ENCODE data around the gene PEF1.

PEF1 gene

DNA sequence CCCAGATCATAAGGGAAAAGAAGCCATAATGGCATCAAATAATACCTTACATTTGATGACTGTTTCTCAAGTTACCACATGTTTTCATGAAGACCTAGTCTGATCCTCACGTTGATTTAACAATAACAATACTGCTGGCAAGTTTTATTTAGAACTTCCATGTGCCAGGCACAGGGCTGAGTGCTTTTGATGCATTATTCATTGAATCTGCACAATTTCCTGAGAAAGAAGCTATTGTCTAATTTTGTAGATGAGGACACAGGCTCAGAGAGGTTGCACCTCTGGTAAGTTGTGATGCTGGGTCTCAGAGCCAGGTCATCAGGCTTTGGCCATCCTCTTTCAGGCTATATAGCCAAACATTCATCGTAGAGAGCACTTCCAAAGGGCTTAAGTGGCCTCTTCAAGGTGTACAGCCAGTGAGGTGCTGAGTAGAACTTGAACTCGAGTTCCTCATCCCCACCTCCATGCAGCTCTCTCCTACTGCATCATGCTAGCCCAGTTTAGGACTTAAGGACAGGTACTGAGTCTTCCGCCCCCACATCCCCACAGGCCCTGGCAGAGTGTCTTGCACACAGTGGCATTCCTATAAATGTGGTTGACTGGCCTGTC lies 8.3 kb upstream of the PEF1 start:
- no peak for TF ChIP-seq CTCF (conservative IDR thresholded peaks at IDR 0.05; ENCODE audit: low read depth, low read length)
- H3K4me3 ChIP-seq (ENCODE audit: low read depth, low read length), result no peak overlapping the region
- no peak for DNase-seq (ENCODE audit: low read depth)

GRCh38 chr1:31651766-31652165 lies 7.1 kb upstream of the PEF1 start:
- no peak for TF ChIP-seq CTCF (conservative IDR thresholded peaks at IDR 0.05; ENCODE audit: low read depth, low read length)
- no peak for DNase-seq (ENCODE audit: low read depth)
- H3K4me3 ChIP-seq (ENCODE audit: low read depth, low read length), result no peak overlapping the region

- no peak overlapping the region for H3K4me3 ChIP-seq (ENCODE audit: low read depth, low read length)
- no peak for TF ChIP-seq CTCF (conservative IDR thresholded peaks at IDR 0.05; ENCODE audit: low read depth, low read length)
- DNase-seq (ENCODE audit: low read depth), result no peak
Measured at GRCh38 chr1:31651089-31651420, 6.4 kb upstream of the PEF1 start.

GRCh38 chr1:31650161-31651088 lies 5.7 kb upstream of the PEF1 start:
- DNase-seq (ENCODE audit: low read depth), result no peak
- no peak for TF ChIP-seq CTCF (conservative IDR thresholded peaks at IDR 0.05; ENCODE audit: low read depth, low read length)

DNA sequence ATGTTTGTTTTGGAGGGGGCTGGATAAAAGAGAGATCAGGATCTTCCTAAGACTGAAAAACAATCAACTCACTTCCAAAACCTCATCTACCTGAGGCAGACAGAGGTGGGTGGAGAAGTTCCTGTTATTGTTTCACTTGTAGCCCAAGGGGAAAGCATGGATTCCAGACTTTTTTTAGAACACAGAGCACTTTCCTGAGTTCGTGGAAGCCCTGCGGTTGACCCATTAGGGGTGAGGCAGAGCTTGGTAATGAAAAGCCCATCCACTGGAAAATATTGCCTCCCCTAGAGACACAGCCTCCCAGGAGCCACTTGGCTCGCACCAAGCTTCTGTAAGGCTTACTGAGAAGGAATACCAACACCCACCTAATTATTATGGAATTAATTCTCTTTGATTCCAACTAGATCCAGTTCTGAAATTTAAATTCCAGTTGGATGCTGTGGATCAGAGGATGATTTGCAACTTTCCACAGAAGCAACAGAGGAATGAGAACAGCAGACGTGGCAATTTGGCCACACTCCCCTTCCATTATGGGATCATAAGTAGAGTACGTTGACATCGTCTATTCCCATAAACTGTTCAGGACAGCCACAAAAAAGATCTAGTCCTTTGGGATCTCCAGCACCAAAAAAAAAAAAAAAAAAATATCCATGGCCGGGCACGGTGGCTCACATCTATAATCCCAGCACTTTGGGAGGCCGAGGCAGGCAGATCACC lies 4.1 kb upstream of the PEF1 start:
- no peak for DNase-seq (ENCODE audit: low read depth)
- TF ChIP-seq CTCF (conservative IDR thresholded peaks at IDR 0.05; ENCODE audit: low read depth, low read length), result no peak
- no peak overlapping the region for H3K4me3 ChIP-seq (ENCODE audit: low read depth, low read length)

More at GRCh38 chr1:31650161-31651088, 5.7 kb upstream of the PEF1 start:
- no peak overlapping the region for H3K4me3 ChIP-seq (ENCODE audit: low read depth, low read length)

DNA sequence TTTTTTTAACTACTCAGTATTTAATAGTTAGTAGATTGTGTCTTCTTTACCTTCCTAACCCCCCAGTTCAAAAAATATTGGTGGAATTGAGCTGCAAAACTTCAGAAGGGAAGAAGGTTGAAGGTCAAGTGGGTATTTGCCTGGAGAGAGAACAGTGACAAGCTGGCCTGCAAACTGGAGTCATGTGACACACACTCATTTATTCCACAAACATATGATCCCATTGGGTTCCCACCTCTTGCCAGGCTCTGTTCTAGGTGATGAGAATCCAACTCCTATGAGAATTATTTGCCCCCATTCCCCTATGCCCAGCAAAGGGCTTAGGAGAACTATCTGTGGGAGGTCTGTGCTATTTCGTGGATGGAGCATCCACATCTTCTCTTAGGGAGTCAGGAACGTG lies 3.5 kb upstream of the PEF1 start:
- DNase-seq (ENCODE audit: low read depth), result no peak
- no peak for TF ChIP-seq CTCF (conservative IDR thresholded peaks at IDR 0.05; ENCODE audit: low read depth, low read length)
- H3K4me3 ChIP-seq (ENCODE audit: low read depth, low read length), result no peak overlapping the region

All from choroid plexus epithelial cell (primary cell).